Measurements from ENCODE around the gene TRPM3.
"Not testable (repeated sequence)": the region's sequence is repeated elsewhere in the genome, so short reads cannot be mapped to it uniquely, and the experiment has no call there.

The TRPM3 gene

GRCh38 chr9:70994582-70994981, 126.8 kb downstream of the TRPM3 start:
- no peak for DNase-seq

DNA sequence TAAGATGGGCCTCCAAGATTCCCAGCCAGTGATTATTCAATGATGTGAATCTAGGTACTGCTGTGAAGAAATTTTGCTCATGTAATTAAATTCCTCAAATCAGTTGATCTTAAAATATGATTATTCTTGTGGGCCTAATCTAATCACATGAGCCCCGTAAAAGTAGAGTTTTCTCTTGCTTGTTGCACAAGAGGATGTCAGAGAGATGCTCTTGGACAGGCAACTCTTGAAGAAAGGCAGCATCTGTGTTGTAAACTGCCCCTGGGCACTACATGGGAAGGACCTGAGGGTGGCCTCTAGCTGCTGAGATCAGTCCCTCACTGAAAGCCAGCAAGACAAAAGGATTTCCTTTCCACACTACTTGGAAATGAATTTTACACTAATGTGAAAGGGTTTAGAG, 132.9 kb downstream of the TRPM3 start:
- DNase-seq: no peak

DNA sequence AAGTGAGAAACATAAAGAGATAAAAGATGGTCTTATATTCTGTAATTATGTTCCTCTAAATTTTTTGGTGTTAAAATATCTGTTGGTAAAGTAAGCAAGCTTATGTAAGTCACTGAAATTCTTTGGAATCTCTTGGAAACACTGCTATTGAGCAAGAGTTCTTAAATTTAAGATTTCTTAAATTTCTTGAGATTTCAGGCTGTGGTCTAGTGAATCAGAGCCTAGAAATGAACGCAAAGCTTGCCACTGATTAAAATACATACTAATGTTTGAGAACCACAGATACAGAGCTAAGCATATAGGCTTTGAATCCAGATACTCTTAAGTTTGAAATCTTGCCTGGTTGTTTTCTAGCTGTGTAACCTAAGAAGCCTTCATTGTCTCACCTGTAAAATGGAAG, 133.4 kb downstream of the TRPM3 start:
- DNase-seq: no peak

- DNase-seq: no peak
These were observed 134.4 kb downstream of the TRPM3 start for GRCh38 chr9:70986984-70987383.

- no peak for DNase-seq
These were observed 137.6 kb downstream of the TRPM3 start for GRCh38 chr9:70983723-70984295.

DNA sequence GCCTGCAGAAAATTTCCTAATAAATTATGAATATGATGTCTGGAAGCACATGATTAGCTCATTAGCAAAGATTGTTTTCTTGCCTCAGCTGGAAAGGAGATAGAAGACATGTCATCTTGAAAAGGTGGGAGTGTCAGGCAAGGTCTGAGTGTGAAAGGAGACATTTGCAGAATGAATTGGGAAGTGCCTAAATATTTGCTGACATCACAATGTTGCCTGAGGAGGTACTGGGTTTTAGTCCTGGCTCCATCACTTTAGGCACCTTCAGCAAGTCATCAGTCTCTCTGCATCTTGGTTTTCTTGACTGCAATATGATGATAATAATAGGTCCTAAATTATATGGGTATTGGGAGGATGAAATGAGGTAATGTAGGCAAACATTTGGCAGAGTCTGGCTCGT, 140.1 kb downstream of the TRPM3 start:
- no peak for DNase-seq

DNA sequence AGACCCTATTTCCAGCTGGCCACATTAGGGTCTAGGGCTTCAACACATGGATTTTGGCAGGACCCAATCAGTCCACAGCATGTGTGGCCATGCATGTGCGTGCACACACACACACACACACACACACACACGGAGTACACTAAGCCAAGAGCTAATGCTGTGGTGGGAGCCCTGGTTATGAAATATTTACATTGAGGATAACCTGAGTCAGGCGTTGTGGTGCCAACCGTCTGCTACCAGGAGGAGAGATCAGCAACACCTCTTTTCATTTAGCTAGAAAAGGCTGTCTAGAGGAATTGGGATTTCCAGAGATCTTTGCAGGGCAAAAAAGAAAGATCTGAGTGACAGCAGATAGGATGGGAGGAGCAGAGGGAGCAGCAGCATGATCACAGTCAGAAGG, 141.5 kb downstream of the TRPM3 start:
- DNase-seq: no peak

GRCh38 chr9:70978085-70978484, 143.3 kb downstream of the TRPM3 start:
- DNase-seq: no peak

DNA sequence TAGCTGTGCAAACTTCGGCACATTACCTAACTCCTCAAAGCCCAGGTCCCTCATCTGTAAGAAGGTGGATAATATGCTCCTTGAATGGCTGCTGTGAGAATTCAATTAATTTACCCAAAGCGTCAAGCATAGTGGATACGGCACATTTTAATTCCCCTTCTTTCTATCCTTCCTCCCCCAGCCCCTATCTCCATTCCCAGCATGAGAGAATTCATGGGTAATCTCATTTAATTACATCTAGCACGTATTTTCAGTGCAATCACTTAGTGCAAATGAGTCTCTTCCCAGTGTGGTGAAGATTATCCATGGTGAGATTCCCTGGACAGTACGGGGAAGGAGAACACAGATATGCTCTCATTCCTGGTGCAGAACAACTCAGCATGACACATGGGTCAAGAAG, 145.6 kb downstream of the TRPM3 start:
- no peak for DNase-seq

- no peak for DNase-seq
These were observed 149.7 kb downstream of the TRPM3 start for GRCh38 chr9:70971723-70972122.

GRCh38 chr9:70966380-70966779, 155.0 kb downstream of the TRPM3 start:
- DNase-seq: not testable (repeated sequence)

DNA sequence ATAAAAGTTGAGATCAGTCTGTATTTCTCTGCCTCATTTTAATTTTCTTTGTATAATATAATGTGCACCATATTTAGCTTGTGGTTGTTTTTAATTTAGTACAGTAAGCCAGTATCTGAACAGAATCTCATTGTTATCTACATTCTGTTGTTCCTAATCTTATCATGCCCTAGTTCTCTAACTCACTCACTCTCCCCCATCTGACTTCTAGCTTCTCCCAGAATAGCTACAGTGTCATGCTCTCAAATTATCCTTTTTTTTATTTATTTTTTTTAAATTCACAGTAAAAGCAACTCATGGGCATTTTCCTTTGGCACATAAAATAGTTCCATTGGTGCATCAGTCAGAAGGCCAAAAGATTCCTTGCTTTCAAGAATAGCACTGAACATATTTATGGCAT, 156.6 kb downstream of the TRPM3 start:
- no peak for DNase-seq

GRCh38 chr9:70963554-70963953, 157.9 kb downstream of the TRPM3 start:
- no peak for DNase-seq

GRCh38 chr9:70962761-70963440, 158.5 kb downstream of the TRPM3 start:
- no peak for DNase-seq

GRCh38 chr9:70959366-70959765, 162.1 kb downstream of the TRPM3 start:
- DNase-seq: no peak

GRCh38 chr9:70954596-70955143, 166.8 kb downstream of the TRPM3 start:
- DNase-seq: no peak

DNA sequence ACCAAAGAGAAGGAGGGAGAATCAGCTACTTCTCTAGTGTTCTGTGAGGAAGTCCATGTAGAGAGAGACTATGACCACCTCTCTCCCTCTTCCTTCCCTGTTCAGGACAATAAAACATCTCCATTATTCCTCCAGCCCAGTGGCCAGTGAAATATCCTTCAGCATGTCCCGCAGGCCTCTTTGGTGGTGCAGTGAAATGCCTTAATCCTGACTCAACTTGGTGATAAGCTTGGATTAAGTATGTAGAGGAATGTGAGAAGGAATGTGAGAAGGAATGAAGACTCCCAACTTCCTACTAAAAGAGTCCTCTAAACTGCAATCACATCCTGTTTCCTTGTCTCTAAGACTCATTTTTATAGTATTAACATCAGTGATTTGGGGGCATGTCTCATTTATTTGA, 167.3 kb downstream of the TRPM3 start:
- no peak for DNase-seq

DNA sequence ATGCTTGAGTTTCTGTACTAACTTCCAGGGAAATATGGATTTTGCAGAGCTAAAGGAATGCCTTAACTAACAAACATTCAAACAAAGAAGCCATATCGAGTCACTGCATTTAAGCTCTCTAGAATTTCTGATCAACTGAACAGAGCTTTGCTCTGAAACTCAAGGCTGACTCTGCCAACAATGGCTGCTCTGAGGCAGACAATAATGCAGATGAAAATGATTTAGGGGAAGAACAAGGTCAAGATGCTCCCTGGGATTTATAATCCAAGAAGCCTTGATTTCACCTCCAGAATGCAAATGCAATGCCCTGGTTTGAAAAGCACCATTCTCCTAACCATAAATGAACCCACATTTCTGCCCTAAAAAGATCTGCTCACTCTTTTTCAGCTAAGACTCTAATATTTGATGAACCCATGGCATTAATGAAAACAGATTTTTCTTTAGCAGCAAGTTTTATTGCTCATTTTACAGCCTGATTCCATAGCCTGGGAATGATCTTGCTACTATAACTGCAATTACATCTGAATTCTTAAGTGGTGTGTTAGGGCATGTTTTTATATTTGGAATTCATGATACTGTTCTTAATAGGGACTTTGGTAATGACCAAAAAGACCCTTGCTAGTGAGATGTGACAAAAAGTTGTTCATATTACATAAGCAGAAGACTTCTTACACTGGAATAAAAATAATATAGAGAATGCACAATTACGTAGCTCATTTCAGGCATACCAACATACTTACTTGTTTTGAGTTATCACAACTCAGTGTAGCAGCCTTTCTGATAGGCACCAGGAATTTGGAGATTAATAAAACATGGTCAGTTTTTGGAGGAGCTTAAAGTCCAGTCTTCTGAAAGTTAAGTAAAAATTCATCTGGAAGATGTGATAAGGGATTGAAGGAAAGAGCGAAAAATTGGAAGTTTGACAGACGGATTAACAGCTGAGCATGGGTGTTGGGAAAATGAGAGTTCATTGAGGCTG, 169.4 kb downstream of the TRPM3 start:
- no peak for DNase-seq

DNA sequence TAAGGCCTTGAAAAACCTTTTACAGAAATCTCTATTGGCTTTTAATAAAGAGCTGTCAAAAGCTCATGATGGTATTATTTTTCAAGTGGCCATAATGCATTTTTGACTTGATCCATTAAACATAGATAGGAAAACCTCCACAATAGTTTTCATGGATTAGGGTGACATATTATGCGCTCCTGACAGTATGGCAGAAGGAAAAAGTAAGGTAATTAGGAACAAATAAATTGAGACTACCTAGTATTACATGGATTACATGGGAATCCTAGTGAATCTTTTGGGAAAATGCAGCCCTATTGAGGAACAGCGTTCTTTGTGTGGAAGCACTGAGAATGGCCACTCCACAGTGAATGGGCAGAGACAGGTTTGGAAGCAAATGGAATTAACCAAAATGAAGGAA, 171.2 kb downstream of the TRPM3 start:
- DNase-seq: no peak

DNA sequence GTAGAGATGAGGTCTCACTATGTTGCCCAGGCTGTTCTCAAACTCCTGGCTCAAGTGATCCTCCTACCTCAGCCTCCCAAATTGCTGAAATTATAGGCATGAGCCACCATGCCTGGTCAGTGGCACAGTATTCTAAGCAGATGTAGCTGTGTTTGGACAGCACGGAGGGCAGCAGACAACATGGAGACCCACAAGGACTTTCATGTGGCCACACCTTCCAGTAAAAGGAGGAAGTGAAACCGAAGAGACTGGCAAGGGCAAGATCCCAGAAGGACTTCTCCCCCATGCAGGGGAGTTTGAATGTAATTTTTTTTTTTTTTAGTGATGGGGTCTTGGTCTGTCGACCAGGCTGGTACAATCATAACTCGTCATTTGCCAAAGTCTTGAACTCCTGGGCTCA, 172.2 kb downstream of the TRPM3 start:
- DNase-seq: no peak

DNA sequence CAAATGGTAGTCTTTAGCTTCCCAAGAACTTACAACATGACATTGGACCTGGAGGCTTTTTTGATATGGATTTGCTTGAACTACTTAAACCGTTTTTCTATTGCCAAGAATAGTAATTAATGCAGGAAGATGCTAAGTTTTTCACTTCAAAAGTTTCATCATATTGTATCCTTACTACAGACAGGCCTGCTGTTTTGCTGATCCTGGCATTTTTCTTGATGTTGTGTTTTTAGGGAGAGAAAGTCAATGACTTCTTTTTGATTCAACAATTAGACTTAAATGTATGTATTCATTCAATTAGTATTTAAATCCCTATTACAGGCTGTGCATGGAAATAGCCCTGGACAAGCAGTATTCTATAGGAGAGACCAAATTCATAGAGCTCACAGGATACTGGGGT, 172.7 kb downstream of the TRPM3 start:
- DNase-seq: no peak

- no peak for DNase-seq
These were observed 173.9 kb downstream of the TRPM3 start for GRCh38 chr9:70947511-70947910.

- DNase-seq: no peak
These were observed 174.3 kb downstream of the TRPM3 start for GRCh38 chr9:70947086-70947485.

DNA sequence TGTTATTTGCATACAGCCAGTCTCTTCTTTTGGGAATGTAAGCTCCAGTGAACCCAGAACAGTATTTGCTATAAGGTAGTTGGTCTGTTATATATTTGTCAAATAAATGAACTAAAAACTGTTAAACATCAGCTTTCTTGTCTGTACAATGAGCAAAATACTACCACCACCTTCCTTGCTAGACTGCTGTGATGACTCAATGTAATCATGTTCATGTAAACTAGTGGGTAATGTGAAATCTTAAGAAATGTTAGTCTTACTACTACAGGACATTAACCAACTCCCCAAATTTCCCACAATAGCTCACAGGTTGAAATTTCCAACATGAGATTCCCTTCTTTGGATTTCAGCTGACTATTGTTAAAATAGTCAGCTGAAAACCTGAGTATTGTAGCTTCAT, 176.1 kb downstream of the TRPM3 start:
- DNase-seq: no peak
